Measurements from ENCODE around the gene TENM4.

GRCh38 chr11:79018371-79018849 is 422.4 kb downstream of the TENM4 start:
- no peak for TF ChIP-seq CTCF (IDR thresholded peaks at IDR 0.05)
- TF ChIP-seq POLR2A (IDR thresholded peaks at IDR 0.05): no peak
